ENCODE data around the gene NPHP1.

Gene NPHP1

GRCh38 chr2:110143982-110144381 lies 60.8 kb downstream of the NPHP1 start:
- Histone ChIP-seq H3K4me3 (no peak overlapping the region), H3K36me3 (peaks cover 0 to 13% (median 4%) of the 10 kb centered on the region in 3 donors), H3K4me1 (peaks cover 0 to 1% (median 0%) of the 10 kb centered on the region in 4 donors), H3K27me3 (no peaks in the 10 kb centered on the region), H3K9me3 (no peaks in the 10 kb centered on the region), H3K27ac (no peak overlapping the region)
- no peak for TF ChIP-seq CTCF (IDR thresholded peaks at IDR 0.05)
- DNase-seq: no peak
- intact Hi-C loops (cut with DNase I; ENCODE audit: low total_unique reads): no loop called here

- DNase-seq: no peak
- no peaks in the 10 kb centered on the region for H3K27me3 ChIP-seq
- H3K9me3 ChIP-seq: no peaks in the 10 kb centered on the region
- peaks cover 0 to 13% (median 4%) of the 10 kb centered on the region in 3 donors for H3K36me3 ChIP-seq
- H3K4me3 ChIP-seq: no peak overlapping the region
- H3K27ac ChIP-seq: no peak overlapping the region
- TF ChIP-seq CTCF (IDR thresholded peaks at IDR 0.05): no peak
- no peaks in the 10 kb centered on the region for H3K4me1 ChIP-seq
- intact Hi-C loops (cut with DNase I; ENCODE audit: low total_unique reads): no loop called here
Measured at GRCh38 chr2:110140401-110140800, 64.4 kb downstream of the NPHP1 start.

GRCh38 chr2:110134025-110134424 lies 70.8 kb downstream of the NPHP1 start:
- no peak overlapping the region for H3K4me3 ChIP-seq
- intact Hi-C loops (cut with DNase I; ENCODE audit: low total_unique reads): no loop called here
- no peak overlapping the region for H3K27ac ChIP-seq
- H3K4me1 ChIP-seq: no peaks in the 10 kb centered on the region
- H3K27me3 ChIP-seq: no peaks in the 10 kb centered on the region
- no peak for TF ChIP-seq CTCF (IDR thresholded peaks at IDR 0.05)
- peaks cover 1 to 18% (median 4%) of the 10 kb centered on the region in 3 donors for H3K36me3 ChIP-seq
- no peak for DNase-seq
- peaks cover 0 to 8% (median 0%) of the 10 kb centered on the region in 3 donors for H3K9me3 ChIP-seq

GRCh38 chr2:110131166-110131565 lies 73.6 kb downstream of the NPHP1 start:
- H3K36me3 ChIP-seq: peaks cover 3 to 32% (median 4%) of the 10 kb centered on the region in 3 donors
- no peak for DNase-seq

GRCh38 chr2:110130757-110131156 lies 74.1 kb downstream of the NPHP1 start:
- Histone ChIP-seq H3K9me3 (peaks cover 0 to 8% (median 0%) of the 10 kb centered on the region in 3 donors), H3K4me1 (no peaks in the 10 kb centered on the region), H3K27me3 (no peaks in the 10 kb centered on the region), H3K36me3 (peaks cover 3 to 32% (median 4%) of the 10 kb centered on the region in 3 donors), H3K27ac (no peak overlapping the region), H3K4me3 (no peak overlapping the region)
- intact Hi-C loops (cut with DNase I; ENCODE audit: low total_unique reads): no loop called here
- no peak for TF ChIP-seq CTCF (IDR thresholded peaks at IDR 0.05)
- no peak for DNase-seq

More at GRCh38 chr2:110131166-110131565, 73.6 kb downstream of the NPHP1 start:
- TF ChIP-seq CTCF (IDR thresholded peaks at IDR 0.05): no peak
- Histone ChIP-seq H3K27ac (no peak overlapping the region), H3K4me3 (no peak overlapping the region), H3K4me1 (no peaks in the 10 kb centered on the region), H3K9me3 (peaks cover 0 to 8% (median 0%) of the 10 kb centered on the region in 3 donors), H3K27me3 (no peaks in the 10 kb centered on the region)
- intact Hi-C loops (cut with DNase I; ENCODE audit: low total_unique reads): no loop called here

GRCh38 chr2:110126906-110127305 lies 77.9 kb downstream of the NPHP1 start:
- TF ChIP-seq CTCF (IDR thresholded peaks at IDR 0.05): no peak
- no peaks in the 10 kb centered on the region for H3K27me3 ChIP-seq
- H3K27ac ChIP-seq: no peak overlapping the region
- intact Hi-C loops (cut with DNase I; ENCODE audit: low total_unique reads): no loop called here
- H3K4me3 ChIP-seq: no peak overlapping the region
- no peak for DNase-seq
- no peaks in the 10 kb centered on the region for H3K4me1 ChIP-seq
- no peaks in the 10 kb centered on the region for H3K9me3 ChIP-seq
- peaks cover 0 to 25% (median 3%) of the 10 kb centered on the region in 3 donors for H3K36me3 ChIP-seq
